GM19438 (cell line): ENCODE measurements around the gene ZNF800.
A peak's percentile ranks its signal among the peaks of the same experiment; 100 is the strongest.

Source experiments
- ATAC-seq: cut with Tn5 transposase; IDR thresholded peaks from one replicate; pipeline ENCODE4 v1.9.1; 2021; ENCODE audit warnings: low read depth; ENCODE audit not compliant: unreplicated experiment

The ZNF800 gene

DNA sequence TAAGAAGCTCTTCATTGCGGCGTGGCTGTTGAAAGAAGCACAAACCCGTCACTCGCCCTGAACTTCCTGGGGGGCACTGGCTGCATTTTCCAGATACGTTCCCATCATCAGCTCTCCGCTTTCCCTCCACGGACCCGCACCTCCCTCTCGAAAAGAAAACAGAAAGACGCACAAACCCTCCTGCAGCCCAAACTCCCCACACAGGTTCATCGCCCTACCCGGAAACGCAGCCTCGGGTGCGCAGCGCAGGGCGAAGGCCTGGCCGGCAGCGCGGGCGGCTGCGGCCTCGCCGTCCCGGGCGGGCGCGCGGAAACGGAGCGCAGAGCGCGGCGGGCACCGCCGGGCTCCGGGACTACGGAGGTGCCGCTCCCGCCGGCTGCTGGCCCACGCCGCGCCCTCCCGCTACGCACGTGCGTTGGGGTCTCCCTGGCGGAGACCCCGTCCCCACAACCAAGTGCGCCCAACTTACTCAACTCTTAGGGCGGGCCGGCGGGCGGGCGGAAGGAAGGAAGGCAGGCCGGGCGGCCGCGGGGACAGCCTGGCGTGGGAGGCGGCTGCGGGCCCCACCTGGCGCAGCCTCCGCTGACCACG lies 822 bp downstream of the ZNF800 start:
- ATAC-seq: peak; percentile 46

DNA sequence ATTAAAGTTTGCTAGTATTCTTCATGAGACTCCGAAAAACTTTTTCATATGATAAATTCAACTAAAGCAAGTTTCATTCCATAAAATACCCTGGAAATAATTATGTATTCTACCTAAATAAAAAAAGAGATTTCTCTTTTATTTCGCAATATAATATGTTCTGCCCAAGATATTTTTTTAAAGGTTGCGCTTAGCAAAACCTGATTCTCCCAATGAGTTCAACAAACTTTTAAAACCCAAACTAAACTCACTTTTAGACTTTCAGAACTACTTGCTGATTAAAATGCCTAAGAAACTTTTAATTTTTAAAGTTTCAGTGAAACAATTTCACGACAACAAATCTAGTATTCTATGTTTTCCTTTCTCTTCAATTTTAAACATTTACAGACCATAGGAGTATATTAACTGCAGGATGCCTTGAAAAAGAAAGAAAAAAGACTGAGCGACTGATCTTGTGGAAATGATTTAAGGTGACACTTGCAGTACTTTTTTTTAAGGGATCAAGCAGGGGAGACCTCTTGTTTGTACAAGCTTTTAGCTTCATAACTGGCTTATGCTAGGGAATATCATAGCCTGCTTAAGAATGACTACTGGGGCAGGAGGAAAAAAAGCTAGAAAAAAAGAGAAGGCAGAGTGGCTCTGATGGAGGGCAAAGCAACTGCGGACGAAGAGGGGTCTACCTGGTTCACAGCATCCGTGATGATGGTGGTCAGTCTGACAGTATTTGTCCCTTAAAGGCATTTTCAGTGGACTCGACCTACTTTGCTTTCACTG lies 1.5 kb downstream of the ZNF800 start:
- ATAC-seq: no peak

DNA sequence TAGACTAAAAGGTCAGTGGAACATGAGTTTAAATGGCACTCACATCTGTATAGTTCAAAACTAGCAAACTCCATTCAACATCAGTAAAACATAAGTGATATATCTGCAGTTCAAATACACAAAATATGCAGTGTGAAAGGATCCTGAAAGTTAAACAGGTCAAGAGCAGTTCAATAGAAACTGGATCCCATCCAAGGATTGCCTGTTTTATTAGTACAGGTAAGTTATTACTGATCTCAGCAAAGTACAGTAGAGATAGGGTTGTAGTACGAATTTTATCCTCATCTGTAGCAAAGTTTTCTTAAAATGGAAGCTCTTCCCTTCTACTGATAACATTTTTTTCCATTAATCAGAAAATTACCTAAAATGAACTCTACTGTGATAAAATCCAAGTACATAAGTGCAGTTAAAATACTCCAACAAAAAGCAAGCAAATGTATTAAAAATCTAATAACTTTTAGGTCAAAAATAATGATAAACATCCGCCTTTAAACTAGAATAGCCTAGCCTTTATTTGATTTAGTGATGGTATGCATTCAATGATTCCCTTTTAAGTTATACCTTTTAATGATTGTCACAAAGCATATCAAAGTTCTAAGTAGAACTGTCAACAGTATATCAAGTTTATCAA lies 2.2 kb downstream of the ZNF800 start:
- ATAC-seq: no peak

DNA sequence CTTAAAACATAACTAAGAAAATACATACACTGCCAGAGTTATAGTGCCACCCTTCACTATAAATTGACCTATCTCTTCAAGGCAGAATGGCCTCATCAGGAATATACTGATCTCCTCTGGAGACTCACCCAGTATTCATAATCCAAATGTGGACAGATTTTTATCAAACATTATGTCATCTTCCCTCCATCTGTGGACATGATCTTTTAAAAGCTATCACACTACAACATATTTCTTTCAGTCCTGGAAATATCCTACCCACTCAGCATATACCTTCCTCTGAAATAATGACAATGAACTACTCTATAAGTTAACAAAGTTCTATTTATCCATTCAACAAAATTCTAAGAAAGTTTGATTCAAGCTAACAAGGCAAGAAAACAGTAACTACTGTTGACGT lies 3.2 kb downstream of the ZNF800 start:
- ATAC-seq: no peak

DNA sequence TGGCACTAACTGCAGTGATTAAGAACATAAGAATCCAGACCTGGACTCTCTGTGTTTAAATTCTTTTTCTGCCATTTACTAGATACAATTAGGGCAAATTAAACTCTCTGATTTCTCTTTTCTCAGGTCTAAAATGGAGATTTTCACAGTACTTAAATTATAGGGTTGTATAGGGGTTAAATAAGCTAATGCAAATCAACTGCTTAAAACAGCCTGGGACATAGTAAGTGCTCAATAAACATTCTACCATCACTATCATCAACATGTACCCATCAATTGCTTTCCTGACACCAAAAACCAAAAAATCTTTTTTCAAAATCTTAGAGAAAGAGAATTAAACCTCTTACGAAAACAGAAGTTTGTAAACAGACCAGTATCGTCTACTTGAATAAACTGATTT lies 4.5 kb downstream of the ZNF800 start:
- no peak for ATAC-seq

DNA sequence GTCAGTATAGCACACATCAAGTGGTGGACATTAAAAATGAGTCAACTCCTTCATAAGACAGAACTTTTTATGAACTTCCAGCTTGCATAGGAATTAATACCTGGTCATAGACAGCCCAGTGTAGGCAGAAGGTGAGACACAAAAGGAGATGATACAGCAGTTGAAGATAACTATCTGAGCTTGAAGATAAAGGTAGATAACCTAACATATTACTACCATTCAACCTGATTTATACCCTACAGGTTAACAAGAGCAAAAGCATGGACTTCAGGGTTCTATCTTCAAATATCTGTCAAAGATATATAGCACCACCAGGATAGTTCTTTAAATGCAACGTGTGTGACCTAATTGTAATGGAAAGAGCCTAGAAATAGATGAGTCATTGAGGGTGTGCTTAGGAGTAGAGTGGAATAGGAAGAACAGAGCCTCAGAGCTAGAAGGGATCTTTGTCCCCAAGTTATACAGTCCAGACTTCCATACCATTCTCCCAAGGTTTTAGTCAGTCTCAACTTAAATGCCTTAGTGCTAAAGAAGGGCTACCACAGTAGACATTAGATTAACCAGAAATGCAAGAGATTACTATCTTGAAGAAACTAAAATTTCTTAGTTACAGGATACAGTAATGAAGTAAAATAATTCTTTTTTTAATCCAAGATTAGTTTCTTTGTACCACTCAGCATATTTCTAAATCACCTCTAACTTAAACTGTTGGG lies 9.2 kb downstream of the ZNF800 start:
- no peak for ATAC-seq

DNA sequence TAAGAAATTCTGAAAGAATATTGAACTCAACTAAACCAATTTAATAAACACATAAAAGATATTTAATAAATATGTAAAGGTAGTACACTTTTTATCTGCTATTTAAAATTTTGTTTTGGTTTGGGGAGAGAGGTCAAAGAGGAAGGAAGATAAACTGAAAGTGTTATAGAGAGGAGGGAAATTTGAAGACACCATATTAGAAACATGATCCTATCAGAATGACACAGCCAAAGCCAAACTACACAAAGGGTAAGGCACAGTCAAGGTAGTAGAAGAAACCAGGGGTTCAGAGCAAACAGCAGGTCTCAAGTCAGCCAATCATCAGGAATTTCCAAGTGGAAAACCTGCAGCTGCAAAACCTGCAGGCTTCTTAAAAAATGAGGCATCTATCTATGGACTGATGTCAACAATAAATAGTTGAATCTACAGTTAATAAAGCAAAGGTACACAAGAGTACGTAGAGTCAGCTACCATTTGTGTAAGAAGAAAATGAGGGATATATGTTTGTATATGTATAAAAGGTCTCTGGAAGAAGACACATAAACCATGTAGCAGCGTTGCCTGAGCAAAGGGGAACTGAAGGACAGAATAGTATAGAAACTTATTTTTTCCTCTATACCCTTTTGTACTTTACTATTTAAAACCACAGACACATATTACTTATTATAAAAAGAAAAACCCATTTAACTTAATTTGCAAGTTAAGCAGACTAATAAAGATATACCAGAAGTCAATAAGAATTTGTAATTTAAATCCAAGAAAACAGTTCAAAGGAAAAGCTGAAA lies 10.0 kb downstream of the ZNF800 start:
- ATAC-seq: no peak

DNA sequence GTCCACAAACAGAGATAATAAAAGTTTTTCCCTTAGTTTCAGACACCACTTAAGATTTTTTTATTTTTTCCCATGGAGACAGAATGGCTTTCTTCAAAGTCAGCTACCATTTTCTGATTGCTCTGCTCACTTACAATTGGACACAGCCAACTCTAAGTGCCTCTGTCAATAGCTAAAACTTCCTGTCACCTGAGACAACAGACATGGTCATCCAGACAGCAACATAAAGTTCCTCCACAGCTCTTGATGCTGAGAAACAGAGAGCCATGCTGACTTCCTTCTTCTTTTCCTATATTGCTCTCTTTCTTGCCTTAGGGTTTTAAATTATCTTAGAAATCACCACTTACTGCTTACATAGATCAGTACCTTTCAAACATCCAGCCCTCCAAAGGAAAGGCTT lies 12.0 kb downstream of the ZNF800 start:
- no peak for ATAC-seq

DNA sequence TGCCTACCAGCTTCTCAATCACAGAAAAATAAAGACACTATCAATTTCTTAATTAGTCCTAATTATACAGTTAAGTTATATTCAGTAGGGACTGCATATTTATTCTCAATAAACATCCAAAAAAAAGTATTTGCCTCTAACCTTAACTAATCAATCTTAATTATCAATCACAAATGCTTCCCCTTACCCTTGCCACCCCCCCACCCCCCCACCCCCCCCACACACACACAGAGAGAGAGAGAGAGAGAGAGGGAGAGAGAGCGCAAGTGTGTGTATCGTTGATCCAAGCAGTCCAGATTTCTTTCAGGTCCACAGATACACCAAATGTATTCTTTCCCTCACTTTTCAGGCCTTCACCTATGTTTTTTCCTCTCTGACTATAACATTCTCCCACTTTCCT lies 12.9 kb downstream of the ZNF800 start:
- ATAC-seq: no peak

DNA sequence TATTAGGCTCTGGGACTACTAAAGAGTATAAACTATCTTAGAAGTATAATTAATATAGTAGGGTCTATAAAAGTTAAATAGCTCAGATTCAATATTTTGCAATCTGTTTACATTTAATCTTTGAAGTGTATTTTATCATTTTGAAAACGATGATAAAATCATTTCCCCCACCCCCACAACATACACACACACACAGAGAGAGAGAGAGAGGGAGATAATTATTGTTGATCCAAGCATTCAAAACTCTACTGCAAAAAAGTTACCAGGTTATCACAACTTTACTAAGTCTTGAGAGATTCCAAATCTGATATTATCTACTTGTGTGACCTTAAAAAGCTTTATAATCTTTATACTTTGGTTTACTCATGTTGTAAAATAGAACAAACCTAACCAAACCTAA lies 14.0 kb downstream of the ZNF800 start:
- no peak for ATAC-seq

DNA sequence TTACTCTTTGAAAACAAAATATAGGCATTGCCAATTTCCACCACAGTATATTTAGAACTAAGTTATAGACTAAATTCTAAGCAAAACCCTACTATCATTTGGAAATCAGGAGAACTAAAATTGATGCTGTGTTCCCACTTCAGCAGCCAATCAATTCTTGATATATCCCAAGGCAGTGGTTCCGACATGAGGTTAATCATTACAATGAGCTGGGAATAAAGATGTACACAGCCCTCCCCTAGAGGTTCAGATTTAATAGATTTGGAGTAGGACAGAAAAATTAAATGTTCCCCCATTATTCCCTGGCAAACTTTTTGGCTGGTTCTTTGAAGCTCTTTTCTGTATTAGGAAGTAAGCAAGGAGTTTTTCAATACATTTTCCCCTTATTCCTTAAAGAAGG lies 15.1 kb downstream of the ZNF800 start:
- no peak for ATAC-seq

DNA sequence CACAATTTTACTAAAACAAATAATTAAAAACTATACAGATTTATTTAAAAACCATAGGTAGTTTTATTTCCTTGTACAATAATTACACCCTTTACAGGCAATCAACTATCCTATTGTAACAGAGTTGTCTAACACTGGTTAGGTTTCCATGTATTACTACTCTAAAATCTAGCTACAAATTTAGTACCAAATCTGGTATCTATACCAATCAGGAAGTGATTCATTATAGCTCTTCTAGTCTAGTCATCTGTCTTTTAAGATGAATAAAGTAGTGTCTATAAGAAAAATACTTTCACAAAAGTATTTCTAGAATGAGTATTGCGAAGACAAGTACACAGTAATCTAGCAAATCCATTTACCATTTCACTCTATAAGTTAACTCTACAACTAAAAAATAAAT lies 16.9 kb downstream of the ZNF800 start:
- ATAC-seq: no peak

DNA sequence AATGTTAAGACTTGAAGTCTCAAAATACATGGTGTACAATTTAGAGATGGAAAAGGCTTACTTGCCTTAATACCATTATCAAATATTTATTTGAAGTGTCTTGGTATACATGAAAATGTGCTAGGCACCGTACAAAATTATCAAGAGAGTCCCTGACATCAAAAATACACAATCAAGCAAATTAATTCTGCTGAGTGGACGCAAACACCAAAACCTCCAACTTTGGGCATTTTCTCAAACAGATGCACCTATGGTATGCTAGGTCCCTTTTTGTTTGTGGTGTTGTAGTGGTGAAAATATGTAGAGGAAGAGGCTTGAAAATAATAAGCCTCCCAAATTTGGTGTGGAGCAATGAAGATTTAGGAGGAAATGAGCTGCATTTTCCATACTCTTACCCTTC lies 24.8 kb downstream of the ZNF800 start:
- ATAC-seq: no peak

DNA sequence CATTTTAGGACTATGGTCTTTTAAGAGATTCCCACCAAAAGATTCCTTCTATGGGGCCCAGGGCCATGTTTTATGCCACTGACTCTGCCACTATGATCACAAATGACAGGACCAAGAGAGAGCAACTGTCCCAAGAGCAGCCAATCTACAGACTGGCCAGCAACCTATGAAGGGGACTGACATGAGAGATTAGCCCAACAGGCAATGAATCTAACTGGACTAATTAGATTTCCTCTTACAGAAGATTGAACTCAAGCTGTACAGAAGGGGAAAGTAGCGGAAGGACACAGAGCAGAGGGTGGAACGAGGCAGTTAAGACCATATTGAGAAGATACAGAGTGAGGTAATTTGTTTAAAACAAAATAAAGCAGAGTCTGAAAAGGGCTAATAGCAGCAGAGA lies 25.8 kb downstream of the ZNF800 start:
- ATAC-seq: no peak

DNA sequence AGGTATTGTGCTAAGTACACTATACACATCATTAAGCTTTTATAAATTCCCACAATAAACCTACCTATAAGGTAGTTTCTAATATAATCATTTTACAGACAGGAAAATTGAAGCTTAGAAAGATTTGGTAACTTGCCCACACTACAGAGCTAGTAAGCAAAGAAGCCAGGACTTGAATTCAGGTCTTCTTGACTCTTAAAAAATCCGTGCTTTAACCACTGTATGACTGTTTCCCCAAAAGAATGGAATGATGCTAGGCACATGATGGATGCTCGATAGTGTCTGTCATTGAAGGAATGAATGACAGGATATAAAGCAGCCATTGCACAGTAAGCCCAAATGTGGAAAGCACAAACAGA lies 26.6 kb downstream of the ZNF800 start:
- ATAC-seq: no peak

DNA sequence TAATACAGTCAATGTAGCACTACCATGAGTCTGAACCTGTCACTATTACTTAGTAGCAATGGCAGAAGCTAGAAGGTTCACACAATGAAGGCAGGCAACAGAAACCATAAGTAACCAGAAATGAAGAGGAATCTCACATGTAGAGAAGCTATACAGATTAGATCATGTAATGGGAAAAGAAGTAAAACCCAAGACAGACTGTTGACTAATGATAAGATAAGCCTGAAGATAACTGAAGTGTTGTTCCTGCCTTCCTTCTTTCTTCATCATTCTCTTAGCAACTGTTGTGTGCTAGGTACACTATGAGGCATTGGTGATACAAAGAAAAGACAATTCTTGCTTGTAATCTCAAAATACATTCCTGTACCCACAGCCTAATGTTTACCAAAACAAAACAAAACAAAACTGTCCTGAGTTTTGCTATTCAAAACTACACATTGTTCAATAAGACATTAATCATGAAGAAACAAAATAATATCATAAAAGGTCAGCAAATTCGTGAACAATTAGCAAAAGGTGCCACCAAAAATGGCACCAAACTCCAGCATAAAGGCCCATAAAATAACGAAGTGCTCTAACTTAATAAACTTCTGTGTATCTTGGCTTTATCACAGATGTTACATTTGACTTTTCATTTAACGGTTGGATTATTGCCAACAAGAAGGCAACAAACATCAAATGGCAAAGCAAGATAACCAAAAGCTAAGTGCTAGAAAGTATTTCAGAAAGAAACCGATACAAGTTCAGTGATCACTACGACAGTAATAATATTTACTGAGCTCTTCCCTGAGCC lies 27.1 kb downstream of the ZNF800 start:
- no peak for ATAC-seq

DNA sequence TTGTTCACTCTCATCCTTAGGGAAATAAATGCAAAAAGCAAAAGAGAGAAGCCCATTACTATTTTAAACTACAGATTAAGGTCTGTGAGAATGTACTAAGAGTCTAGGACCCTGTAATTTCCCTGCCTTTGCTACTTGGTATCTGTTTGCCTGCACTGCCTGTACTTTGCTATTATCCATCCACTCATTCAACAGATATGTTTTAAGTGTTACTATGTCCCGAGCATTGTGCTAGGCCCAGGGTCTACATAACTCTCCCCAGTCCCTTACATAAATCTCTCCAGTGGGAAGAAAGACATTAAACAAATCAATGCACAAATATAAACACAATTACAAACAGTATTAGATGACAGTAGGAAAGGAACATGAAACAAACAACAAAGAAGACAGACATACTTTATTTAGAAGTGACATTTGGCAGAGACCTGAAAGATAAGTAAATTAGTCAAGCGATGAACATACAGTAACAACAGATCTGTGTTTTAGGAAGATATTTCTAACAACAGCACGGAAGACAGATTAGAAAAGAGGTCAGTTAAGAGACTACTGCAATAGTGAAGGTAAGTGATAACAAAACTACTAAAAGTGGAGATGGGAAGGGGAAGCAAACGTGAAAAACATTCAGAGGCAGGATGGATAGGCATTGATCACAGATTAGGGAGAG lies 30.0 kb downstream of the ZNF800 start:
- ATAC-seq: no peak

DNA sequence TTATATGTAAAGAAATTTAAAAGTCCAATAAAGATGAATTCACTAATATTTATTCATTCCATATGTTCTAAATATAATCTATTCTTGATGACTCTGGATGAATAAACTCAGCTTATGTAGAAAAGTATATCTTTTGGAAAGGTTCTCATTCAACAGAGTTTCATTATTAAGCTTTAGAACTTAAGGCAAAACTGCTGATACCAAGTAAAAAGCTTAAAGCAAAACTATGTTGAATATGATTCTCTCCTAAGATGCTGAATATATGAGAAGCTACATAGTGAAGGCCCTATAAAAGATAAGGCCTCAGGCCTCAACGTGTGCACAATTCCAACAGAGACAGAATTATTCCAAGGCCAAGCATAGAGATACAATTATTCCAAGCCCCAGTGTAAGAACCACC lies 30.8 kb downstream of the ZNF800 start:
- ATAC-seq: no peak

DNA sequence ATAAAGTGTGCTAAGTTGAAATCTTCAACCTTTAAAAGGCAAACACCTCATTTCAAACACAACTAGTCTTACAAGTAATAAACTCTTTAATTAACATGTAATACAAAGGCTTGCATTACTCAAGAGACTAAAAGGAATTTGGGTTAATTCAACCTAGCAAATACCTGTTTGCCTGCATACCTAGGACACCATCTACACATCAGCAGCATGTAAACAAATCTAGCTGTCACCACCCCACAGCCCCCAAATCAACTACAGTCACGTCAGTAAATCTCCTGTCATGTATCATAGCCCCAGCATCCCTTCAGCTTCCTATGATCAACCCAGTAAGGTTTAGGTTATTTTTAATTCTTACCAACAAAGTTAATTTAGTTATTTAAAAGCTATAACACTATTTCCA lies 33.5 kb downstream of the ZNF800 start:
- no peak for ATAC-seq

DNA sequence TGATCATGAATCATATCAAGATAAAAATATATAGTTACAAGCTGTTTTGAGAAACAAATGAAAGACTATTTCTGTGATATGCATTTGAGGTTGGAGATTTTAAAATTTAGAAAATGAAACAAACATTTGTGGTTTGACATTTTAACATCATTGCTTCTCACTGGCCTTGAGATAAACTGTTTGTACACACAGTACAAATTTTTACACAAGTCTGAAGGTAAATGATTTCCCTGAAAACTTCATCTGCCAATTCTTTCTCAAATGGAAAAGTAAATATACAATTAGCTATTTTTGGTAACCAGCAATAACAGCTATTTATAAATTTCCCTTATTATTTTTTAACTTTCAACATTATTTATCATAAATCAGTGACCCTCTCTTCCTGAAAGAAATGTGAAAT lies 38.6 kb downstream of the ZNF800 start:
- no peak for ATAC-seq
